ENCODE measurements around the gene IDI1. TPM values are rescaled to one million over a fixed set of nuclear protein-coding genes. Genes with fewer than 3 reads are reported as not detected.
"Not testable (repeated sequence)": the region's sequence is repeated elsewhere in the genome, so short reads cannot be mapped to it uniquely, and the experiment has no call there.

IDI1 gene
- total RNA-seq, 2 experiments from 2014 or later: 40.4 to 66.0 TPM

DNA sequence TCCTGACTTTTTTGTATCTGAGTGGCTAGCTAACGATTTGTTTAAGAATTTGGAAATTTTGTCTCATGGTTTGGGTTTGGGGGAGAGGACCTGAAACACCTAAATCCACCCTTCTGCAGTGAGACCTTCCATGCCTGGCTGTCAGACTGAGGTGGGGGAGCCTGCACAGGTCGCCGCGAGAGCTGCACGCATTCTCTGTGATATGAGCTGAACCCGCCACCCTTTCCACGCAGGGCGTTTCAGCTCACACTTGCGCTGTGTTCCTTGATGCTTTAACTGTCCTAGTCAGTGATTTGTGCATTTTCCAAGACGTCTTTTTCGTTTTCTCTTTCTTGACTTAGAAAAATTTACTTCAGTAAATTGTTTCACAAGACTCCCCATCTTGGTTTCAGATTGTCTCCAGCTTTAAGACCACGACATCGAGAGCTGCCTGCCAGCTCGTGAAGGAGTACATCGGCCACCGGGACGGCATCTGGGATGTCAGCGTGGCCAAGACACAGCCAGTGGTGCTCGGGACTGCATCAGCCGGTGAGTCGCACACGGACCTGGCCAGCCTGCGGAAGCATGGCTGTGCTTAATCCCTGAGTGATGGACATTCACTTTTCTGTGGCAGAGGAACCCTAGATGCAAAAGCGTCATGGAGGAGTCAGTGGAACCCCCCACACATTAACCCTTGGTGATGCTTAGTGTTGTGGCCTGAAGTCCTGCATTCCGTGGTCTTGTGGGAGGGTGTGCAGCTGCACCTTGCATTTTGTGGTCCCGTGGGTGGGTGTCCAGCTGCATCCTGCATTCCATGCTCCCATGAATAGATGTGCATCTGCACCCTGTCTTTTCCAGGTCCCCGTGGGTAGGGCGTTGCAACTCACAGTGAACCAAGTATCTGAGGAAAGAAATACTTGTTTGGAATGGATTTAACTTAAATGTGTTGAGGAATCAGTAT, 35.4 kb upstream of the IDI1 start:
- CTCF ChIA-PET: interaction anchor here (0.5 kb wide), 1 partner anchor 65 kb away, joined by 3 read pairs; no protein-coding TSS in a partner anchor
- Mint-ChIP-seq H3K27me3 (no peaks in the 10 kb centered on the region), H3K4me3 (no peak overlapping the region), H3K27ac (no peak overlapping the region), H3K36me3 (ENCODE audit: low read depth) (peaks cover 45% of the 10 kb centered on the region), H3K9me3 (ENCODE audit: low read depth) (no peaks in the 10 kb centered on the region), H3K4me1 (peaks cover 7% of the 10 kb centered on the region)
- intact Hi-C loops (cut with DNase I, micrococcal nuclease): no loop called here
- POLR2A ChIA-PET: no interaction called here
- DNase-seq (no peak), ATAC-seq (no peak)

DNA sequence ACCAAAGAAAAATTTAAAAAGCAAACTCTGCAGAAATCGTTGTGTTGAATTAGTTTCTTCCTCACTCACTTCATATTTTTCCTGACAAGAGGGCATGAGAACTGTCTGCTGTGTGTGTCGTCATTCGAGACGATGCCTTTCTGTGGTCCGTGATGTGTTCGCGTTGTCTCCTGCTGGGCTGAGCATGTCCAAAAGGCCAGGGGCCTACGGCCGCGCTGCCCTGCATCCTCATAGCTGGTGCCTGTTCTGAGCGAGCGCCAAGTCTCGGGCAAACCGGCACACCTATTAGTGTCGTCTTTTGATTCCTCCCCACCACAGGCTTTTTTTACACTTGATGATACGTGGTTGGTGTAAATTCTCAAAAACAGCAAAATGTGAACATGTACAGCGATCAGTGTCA, 34.7 kb upstream of the IDI1 start:
- ChIA-PET CTCF (interaction anchor here (0.5 kb wide), 1 partner anchor 64 kb away, joined by 3 read pairs; no protein-coding TSS in a partner anchor), POLR2A (no interaction called here)
- no peaks in the 10 kb centered on the region for H3K9me3 Mint-ChIP-seq (ENCODE audit: low read depth)
- no peak for ATAC-seq
- H3K27ac Mint-ChIP-seq: no peak overlapping the region
- intact Hi-C loops (cut with DNase I, micrococcal nuclease): no loop called here
- peaks cover 7% of the 10 kb centered on the region for H3K4me1 Mint-ChIP-seq
- no peak for DNase-seq
- no peaks in the 10 kb centered on the region for H3K27me3 Mint-ChIP-seq
- H3K4me3 Mint-ChIP-seq: no peak overlapping the region
- H3K36me3 Mint-ChIP-seq (ENCODE audit: low read depth): peaks cover 45% of the 10 kb centered on the region

DNA sequence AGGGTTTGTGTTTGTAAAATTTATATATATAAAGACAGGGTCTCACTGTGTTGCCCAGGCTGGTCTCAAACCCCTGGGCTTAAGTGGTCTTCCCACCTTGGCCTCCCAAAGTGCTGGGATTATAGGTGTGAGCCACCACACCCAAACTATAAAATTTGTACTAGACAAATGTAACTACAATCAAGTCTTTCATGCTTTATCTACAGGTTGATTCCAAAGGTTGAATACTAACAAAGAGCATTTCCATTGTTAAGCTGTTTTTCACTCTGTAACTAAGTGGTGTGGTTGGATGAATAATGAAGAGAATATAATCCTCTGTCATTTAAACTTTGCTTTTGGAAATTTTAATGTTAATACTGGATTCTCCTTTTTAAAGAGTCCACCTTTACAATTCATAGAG, 29.7 kb upstream of the IDI1 start:
- peaks cover 35% of the 10 kb centered on the region for H3K36me3 Mint-ChIP-seq (ENCODE audit: low read depth)
- ChIA-PET CTCF (interaction anchor here (1.3 kb wide), 1 partner anchor 15 kb away, joined by 3 read pairs; no protein-coding TSS in a partner anchor), POLR2A (no interaction called here)
- H3K27me3 Mint-ChIP-seq: no peaks in the 10 kb centered on the region
- no peak overlapping the region for H3K4me3 Mint-ChIP-seq
- ATAC-seq (no peak), DNase-seq (no peak)
- intact Hi-C loops (cut with DNase I, micrococcal nuclease): no loop called here
- no peak overlapping the region for H3K27ac Mint-ChIP-seq
- no peaks in the 10 kb centered on the region for H3K9me3 Mint-ChIP-seq (ENCODE audit: low read depth)
- H3K4me1 Mint-ChIP-seq: peaks cover 5% of the 10 kb centered on the region

DNA sequence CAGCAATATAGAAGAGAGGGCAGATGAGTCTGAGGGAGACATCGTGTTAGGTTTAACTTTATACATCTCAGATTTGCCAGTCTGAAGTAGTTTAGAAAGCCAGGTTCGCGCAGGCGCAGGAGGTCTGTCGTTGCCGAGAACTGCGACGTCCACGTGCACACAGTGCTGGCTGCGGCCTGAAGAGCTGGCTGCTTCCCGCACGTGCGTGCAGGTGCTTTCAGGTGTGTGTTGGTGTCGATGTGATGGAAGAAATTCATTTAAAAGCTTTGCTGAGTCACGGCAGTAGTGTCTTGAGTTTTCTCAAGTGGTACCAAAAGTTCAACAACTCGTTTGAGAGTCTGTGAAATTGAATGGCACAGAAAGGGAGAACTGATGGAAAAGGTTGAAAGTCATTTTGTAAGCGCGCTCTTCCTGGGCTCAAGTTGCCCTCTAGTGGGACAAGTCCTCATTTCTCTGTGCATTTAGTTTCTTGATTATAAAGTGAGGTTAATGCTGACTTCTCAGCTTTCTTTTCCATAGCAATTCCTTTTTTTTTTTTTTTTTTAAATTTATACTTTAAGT, 25.9 kb upstream of the IDI1 start:
- H3K36me3 Mint-ChIP-seq (ENCODE audit: low read depth): peaks cover 22% of the 10 kb centered on the region
- no peak overlapping the region for H3K4me3 Mint-ChIP-seq
- no peaks in the 10 kb centered on the region for H3K9me3 Mint-ChIP-seq (ENCODE audit: low read depth)
- DNase-seq: no peak
- H3K27ac Mint-ChIP-seq: peak overlapping the region; percentile 2
- no peaks in the 10 kb centered on the region for H3K27me3 Mint-ChIP-seq
- ATAC-seq: no peak
- peaks cover 10% of the 10 kb centered on the region for H3K4me1 Mint-ChIP-seq
- intact Hi-C loops (cut with DNase I, micrococcal nuclease): no loop called here
- ChIA-PET CTCF (interaction anchor here (0.6 to 2.2 kb wide), 5 partner anchors 12 to 361 kb away, joined by 3 to 8 read pairs (median 3); no protein-coding TSS in a partner anchor), POLR2A (no interaction called here)

DNA sequence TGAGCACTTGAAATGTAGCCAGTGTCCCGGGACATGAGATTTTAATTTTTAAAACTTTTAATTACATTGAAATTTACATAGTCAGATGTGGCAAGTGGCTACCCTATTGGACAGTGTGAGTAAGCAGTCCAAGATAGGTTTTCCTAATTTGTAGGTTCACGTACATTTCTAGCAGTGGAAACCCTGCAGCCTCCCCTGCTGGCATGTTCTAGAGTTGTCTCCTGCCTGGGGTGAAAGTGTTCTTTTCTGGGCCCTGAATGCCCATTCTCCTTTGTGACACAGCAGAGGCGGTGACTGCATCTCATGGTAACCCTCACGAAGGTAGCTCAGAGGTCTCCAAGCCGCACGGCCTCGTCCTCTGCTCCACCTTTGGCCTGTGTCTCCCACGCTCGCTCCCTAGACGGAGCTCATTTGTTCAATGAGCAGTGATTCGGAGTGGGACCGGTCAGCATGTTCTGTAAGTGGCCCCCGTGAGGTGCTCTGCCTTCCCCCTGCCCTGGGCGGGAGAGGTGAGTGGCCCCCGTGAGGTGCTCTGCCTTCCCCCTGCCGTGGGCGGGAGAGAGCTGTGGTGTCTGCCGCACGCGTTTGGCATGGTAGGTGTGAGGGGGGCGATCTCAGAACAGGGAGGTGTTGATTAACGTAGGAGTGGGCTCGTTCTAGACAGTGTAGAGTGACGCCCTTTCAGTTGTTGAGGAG, 25.3 kb upstream of the IDI1 start:
- no peak overlapping the region for H3K4me3 Mint-ChIP-seq
- peaks cover 16% of the 10 kb centered on the region for H3K4me1 Mint-ChIP-seq
- DNase-seq: no peak
- peaks cover 20% of the 10 kb centered on the region for H3K36me3 Mint-ChIP-seq (ENCODE audit: low read depth)
- intact Hi-C loops (cut with DNase I, micrococcal nuclease): no loop called here
- no peak for ATAC-seq
- H3K27me3 Mint-ChIP-seq: no peaks in the 10 kb centered on the region
- peak overlapping the region; percentile 2 for H3K27ac Mint-ChIP-seq
- ChIA-PET CTCF (interaction anchor here (0.6 to 2.2 kb wide), 3 partner anchors 13 to 76 kb away, joined by 3 to 8 read pairs (median 5); no protein-coding TSS in a partner anchor), POLR2A (no interaction called here)
- no peaks in the 10 kb centered on the region for H3K9me3 Mint-ChIP-seq (ENCODE audit: low read depth)

DNA sequence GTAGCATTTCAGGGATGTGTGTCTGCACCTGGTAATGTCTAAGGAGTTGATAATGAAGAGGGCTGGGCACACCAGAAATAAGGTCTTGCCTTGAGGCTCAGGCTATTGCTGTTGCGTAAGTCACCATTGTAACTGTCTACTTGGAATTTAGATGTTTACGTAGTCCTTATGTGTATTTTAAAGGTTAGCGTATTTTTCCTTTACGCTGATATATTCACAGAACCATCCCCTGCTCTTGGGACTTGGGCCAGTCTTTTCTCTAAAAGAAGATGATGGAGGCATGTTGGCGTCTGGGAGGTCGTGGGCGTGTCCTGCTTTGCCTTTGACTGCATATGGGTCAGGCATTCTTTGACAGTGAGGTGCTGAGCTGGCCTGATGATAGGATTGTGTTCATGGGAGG, 22.0 kb upstream of the IDI1 start:
- peaks cover 18% of the 10 kb centered on the region for H3K36me3 Mint-ChIP-seq (ENCODE audit: low read depth)
- peaks cover 37% of the 10 kb centered on the region for H3K4me1 Mint-ChIP-seq
- CTCF ChIA-PET: interaction anchor here (0.8 kb wide), 2 partner anchors 38 to 39 kb away, joined by 3 to 4 read pairs; no protein-coding TSS in a partner anchor
- DNase-seq (no peak), ATAC-seq (no peak)
- POLR2A ChIA-PET: no interaction called here
- H3K9me3 Mint-ChIP-seq (ENCODE audit: low read depth): no peaks in the 10 kb centered on the region
- intact Hi-C loops (cut with DNase I, micrococcal nuclease): no loop called here
- H3K27me3 Mint-ChIP-seq: no peaks in the 10 kb centered on the region
- no peak overlapping the region for H3K27ac Mint-ChIP-seq
- no peak overlapping the region for H3K4me3 Mint-ChIP-seq

DNA sequence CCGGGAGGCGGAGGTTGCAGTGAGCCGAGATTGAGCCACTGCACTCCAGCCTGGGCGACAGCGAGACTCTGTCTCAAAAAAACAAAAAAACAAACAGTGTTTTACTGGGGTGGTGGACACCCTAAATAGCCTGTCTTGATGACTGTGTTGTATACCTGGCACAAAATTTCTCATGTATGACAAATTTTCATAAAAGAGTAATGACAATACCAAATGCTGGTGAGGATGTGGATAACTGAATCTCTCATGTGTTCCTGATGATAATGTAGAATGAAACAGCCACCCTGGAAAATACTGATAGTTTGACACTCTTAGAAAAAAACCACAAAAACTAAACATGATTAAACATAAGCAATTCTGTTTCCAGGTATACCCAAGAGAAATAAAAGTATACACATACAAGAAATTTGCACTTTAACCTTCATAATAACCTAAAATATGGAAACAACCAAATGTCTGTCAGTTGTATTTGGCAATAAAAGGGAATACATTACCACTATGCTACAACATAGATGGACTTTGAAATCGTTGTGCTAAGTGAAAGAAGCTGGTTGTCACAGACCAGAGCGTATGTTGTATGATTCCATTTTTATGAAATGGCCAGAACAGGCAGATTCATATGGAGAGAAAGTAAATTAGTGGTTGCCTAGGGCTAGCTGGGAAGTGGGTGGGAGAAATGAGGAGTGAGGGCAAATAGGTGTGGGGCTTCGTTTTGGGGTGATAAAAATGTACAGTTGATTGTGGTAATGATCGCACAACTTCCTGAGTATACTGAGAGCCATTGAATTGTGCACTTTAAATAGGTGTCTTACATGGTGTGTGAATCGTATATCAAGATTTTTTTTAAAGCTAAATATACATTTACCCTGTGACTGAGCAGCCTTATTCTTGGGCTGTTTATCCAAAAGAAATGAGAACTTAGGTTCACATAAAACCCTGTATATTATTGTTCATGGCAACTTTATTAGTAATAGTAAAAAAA, 19.8 kb upstream of the IDI1 start:
- POLR2A ChIA-PET: interaction anchor here (0.6 to 1.0 kb wide), 3 partner anchors 20 to 176 kb away, joined by 3 to 4 read pairs (median 4); partner anchors contain the start of gene IDI1
- intact Hi-C loops (cut with DNase I, micrococcal nuclease): no loop called here
- H3K27me3 Mint-ChIP-seq: no peaks in the 10 kb centered on the region
- DNase-seq: no peak
- peak overlapping the region; percentile 27 for H3K27ac Mint-ChIP-seq
- H3K4me3 Mint-ChIP-seq: no peak overlapping the region
- CTCF ChIA-PET: no interaction called here
- peak; percentile 79 for ATAC-seq
- peaks cover 50% of the 10 kb centered on the region for H3K4me1 Mint-ChIP-seq
- peaks cover 14% of the 10 kb centered on the region for H3K36me3 Mint-ChIP-seq (ENCODE audit: low read depth)
- H3K9me3 Mint-ChIP-seq (ENCODE audit: low read depth): no peaks in the 10 kb centered on the region

DNA sequence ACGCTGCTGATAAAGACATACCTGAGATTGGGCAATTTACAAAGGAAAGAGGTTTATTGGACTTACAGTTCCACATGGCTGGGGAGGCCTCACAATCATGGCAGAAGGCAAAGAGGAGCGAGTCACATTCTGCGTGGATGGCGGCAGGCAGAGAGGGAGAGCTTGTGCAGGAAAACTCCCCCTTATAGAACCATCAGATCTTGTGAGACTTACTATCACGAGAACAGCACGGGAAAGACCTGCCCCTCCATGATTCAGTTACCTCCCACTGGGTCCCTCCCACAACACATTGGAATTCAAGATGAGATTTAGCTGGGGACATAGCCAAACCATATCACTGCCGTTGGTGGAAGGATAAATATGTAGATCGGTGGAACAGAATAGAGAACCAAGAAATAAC, 17.8 kb upstream of the IDI1 start:
- CTCF ChIA-PET: interaction anchor here (0.7 kb wide), 1 partner anchor 78 kb away, joined by 3 read pairs; no protein-coding TSS in a partner anchor
- H3K9me3 Mint-ChIP-seq (ENCODE audit: low read depth); H3K27ac Mint-ChIP-seq; H3K4me3 Mint-ChIP-seq; POLR2A ChIA-PET; DNase-seq; H3K27me3 Mint-ChIP-seq; H3K36me3 Mint-ChIP-seq (ENCODE audit: low read depth); intact Hi-C loops (cut with DNase I, micrococcal nuclease); ATAC-seq: not testable (repeated sequence)
- peaks cover 70% of the 10 kb centered on the region for H3K4me1 Mint-ChIP-seq

DNA sequence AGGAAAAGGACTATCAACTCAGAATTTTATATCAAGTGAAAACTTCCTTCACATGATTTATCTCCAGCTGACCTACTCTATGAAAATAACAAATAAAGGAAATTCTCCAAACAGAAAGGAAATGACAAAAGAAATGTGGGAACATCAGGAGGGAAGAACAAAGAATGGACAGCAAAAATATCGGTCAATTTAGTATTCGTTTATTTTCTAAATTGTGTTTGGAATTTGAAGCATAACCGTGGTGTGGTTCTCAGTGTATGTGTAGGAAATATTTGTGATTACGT, 16.0 kb upstream of the IDI1 start:
- ATAC-seq (no peak), DNase-seq (no peak)
- H3K4me3 Mint-ChIP-seq: no peak overlapping the region
- intact Hi-C loops (cut with DNase I, micrococcal nuclease): no loop called here
- CTCF ChIA-PET: no interaction called here
- POLR2A ChIA-PET: no interaction called here
- no peaks in the 10 kb centered on the region for H3K9me3 Mint-ChIP-seq (ENCODE audit: low read depth)
- peak overlapping the region; percentile 76 for H3K27ac Mint-ChIP-seq
- H3K36me3 Mint-ChIP-seq (ENCODE audit: low read depth): peaks cover 10% of the 10 kb centered on the region
- peaks cover 84% of the 10 kb centered on the region for H3K4me1 Mint-ChIP-seq
- H3K27me3 Mint-ChIP-seq: no peaks in the 10 kb centered on the region

DNA sequence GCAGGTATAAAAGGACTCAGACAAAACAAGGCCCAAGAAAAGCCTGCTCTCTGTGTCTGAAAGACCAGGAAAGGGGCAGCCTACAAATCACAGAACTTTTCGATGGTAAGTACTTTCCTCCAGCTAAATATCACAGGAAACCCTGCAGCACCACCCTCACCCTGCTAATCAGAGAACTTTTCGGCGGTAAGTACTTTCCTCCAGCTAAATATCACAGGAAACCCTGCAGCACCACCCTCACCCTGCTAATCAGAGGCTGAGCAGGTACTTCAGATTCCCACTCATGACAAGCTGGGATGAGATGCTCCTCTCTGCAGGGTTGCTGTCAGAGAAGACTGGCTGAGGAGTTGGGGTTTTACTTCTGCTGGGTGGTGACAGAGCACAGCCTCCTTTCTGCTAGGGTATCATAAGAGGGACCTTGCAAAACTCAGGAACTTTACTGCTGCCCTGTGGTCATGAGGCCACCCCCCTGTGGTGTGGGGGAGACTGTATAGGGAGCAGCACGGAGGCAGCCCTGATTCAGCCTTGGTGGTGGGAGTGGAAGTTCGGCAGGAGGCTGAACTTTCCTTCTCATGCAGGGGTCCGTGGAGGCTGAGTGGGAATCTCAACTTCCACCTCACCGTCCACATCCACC, 14.4 kb upstream of the IDI1 start:
- H3K36me3 Mint-ChIP-seq (ENCODE audit: low read depth): peaks cover 13% of the 10 kb centered on the region
- H3K4me1 Mint-ChIP-seq: peaks cover 81% of the 10 kb centered on the region
- no peaks in the 10 kb centered on the region for H3K9me3 Mint-ChIP-seq (ENCODE audit: low read depth)
- ChIA-PET CTCF (interaction anchor here (1.1 to 2.9 kb wide), 2 partner anchors 12 to 75 kb away, joined by 3 to 14 read pairs; partner anchors contain the start of gene GTPBP4), POLR2A (no interaction called here)
- intact Hi-C loops (cut with DNase I, micrococcal nuclease): no loop called here
- peak overlapping the region; percentile 21 for H3K4me3 Mint-ChIP-seq
- H3K27me3 Mint-ChIP-seq: no peaks in the 10 kb centered on the region
- ATAC-seq (peak; percentile 66), DNase-seq (no peak)
- peak overlapping the region; percentile 76 for H3K27ac Mint-ChIP-seq
